ENCODE data around the gene TNFAIP1. TPM values are rescaled to one million over a fixed set of nuclear protein-coding genes. Genes with fewer than 3 reads are reported as not detected.

The TNFAIP1 gene
- total RNA-seq, 1 experiment from 2014 or later = 21.8 TPM

- Histone ChIP-seq H3K27ac (ENCODE audit: insufficient read length, low read depth, low read length) (no peak overlapping the region), H3K56ac (ENCODE audit: insufficient read length, low read depth, low read length) (no peak overlapping the region), H3K79me1 (ENCODE audit: insufficient read depth, low read depth, low read length, poor library complexity, severe bottlenecking) (no peaks in the 10 kb centered on the region), H2BK12ac (ENCODE audit: insufficient read length, low read depth, low read length) (no peak overlapping the region), H3K79me2 (ENCODE audit: insufficient read depth, low read length) (no peaks in the 10 kb centered on the region; the same call in 1 of the 2 replicates), H3K18ac (ENCODE audit: insufficient read length, low read depth, low read length) (no peak overlapping the region), H2BK20ac (ENCODE audit: low read depth, low read length, poor library complexity, severe bottlenecking) (no peak overlapping the region), H3K4me1 (ENCODE audit: insufficient read depth, low read length) (peaks cover 9% of the 10 kb centered on the region; the same call in 1 of the 2 replicates), H3K4ac (ENCODE audit: low read depth, low read length) (no peak overlapping the region), H2BK5ac (ENCODE audit: insufficient read length, low read length) (no peak overlapping the region), H3K27me3 (ENCODE audit: insufficient read depth, low read length) (no peaks in the 10 kb centered on the region), H3K14ac (ENCODE audit: insufficient read depth, low read length) (no peak overlapping the region), H2AK5ac (ENCODE audit: insufficient read length, low read length) (no peak overlapping the region), H3K4me2 (ENCODE audit: insufficient read depth, insufficient read length, low read length) (no peak overlapping the region), H2BK15ac (ENCODE audit: low read depth, low read length) (no peak overlapping the region), H4K5ac (ENCODE audit: insufficient read length, low read depth, low read length) (no peak overlapping the region), H3K9me3 (ENCODE audit: control insufficient read depth, low read depth, low read length) (no peaks in the 10 kb centered on the region), H2BK120ac (ENCODE audit: low read depth, low read length, poor library complexity, severe bottlenecking) (no peak overlapping the region), H4K20me1 (ENCODE audit: control insufficient read depth, insufficient read depth, insufficient read length) (no peaks in the 10 kb centered on the region), H4K91ac (ENCODE audit: insufficient read length, low read depth, low read length) (no peak overlapping the region), H3K23me2 (ENCODE audit: insufficient read length, low read depth, low read length, poor library complexity, severe bottlenecking) (peaks cover 13% of the 10 kb centered on the region), H3K9ac (ENCODE audit: extremely low read depth, insufficient read length, low read length) (no peak overlapping the region), H3T11ph (ENCODE audit: low read length) (no peak overlapping the region), H2AFZ (ENCODE audit: low read length) (no peak overlapping the region), H4K8ac (replicated peaks; ENCODE audit: insufficient read length, low read depth, low read length) (no peak overlapping the region), H3K23ac (ENCODE audit: insufficient read length, low read depth, low read length) (no peak overlapping the region)
- no peak for DNase-seq
- no CpG with 5 or more reads among the region's 1 CpG for WGBS (ENCODE audit: extremely low coverage, insufficient read length, low lambda C conversion rate)
- peaks cover 19 to 23% of the 10 kb centered on the region in 2 experiments for H3K4me1 Mint-ChIP-seq
- no peak overlapping the region for H3K27ac Mint-ChIP-seq
- no peak for TF ChIP-seq CTCF (conservative IDR thresholded peaks at IDR 0.05)
- no peak overlapping the region for H3K4me3 Mint-ChIP-seq
- H3K27me3 Mint-ChIP-seq (ENCODE audit: low read depth) = no peaks in the 10 kb centered on the region
- peaks cover 5 to 14% (median 12%) of the 10 kb centered on the region in 3 experiments; a peak in 6 of 7 replicates for H3K36me3 Mint-ChIP-seq (ENCODE audit: insufficient read depth in 1 of 3, low read depth in 3 of 3)
- H3K9me3 Mint-ChIP-seq = no peaks in the 10 kb centered on the region; a peak in 1 of 5 replicates
These were observed 2.3 kb upstream of the TNFAIP1 start for GRCh38 chr17:28333083-28333746.
